Hippocampal formation (tissue), 2 donors: ENCODE data around the gene ITSN1.
"Not testable (repeated sequence)": the region's sequence is repeated elsewhere in the genome, so short reads cannot be mapped to it uniquely, and the experiment has no call there.

Source experiments
- DNase-seq, 2 donors: peaks; one replicate each; lab custom pipeline; 2025; lab: John Stamatoyannopoulos, UW

The ITSN1 gene

GRCh38 chr21:33770542-33770941 is 128.2 kb downstream of the ITSN1 start:
- DNase-seq, result no peak

- DNase-seq, result no peak
These were observed 129.7 kb downstream of the ITSN1 start for GRCh38 chr21:33771976-33772375.

GRCh38 chr21:33774551-33774950 is 132.2 kb downstream of the ITSN1 start:
- DNase-seq, result no peak

- no peak for DNase-seq
These were observed 133.0 kb downstream of the ITSN1 start for GRCh38 chr21:33775100-33775828.

- no peak for DNase-seq
These were observed 138.3 kb downstream of the ITSN1 start for GRCh38 chr21:33780631-33781030.

GRCh38 chr21:33781121-33781520 is 138.8 kb downstream of the ITSN1 start:
- no peak for DNase-seq

- DNase-seq, result no peak
These were observed 141.1 kb downstream of the ITSN1 start for GRCh38 chr21:33783187-33783979.

- no peak for DNase-seq
These were observed 145.1 kb downstream of the ITSN1 start for GRCh38 chr21:33787431-33787830.

GRCh38 chr21:33788438-33788837 is 146.1 kb downstream of the ITSN1 start:
- not testable (repeated sequence) for DNase-seq

- no peak for DNase-seq
These were observed 147.4 kb downstream of the ITSN1 start for GRCh38 chr21:33789697-33790096.

GRCh38 chr21:33791073-33791472 is 148.8 kb downstream of the ITSN1 start:
- no peak for DNase-seq

- no peak for DNase-seq
These were observed 152.3 kb downstream of the ITSN1 start for GRCh38 chr21:33794596-33794995.

GRCh38 chr21:33797565-33797964 is 155.3 kb downstream of the ITSN1 start:
- DNase-seq, result no peak

- no peak for DNase-seq
These were observed 157.2 kb downstream of the ITSN1 start for GRCh38 chr21:33799378-33800090.

- DNase-seq, result no peak
These were observed 158.6 kb downstream of the ITSN1 start for GRCh38 chr21:33800753-33801423.

GRCh38 chr21:33801424-33802405 is 159.4 kb downstream of the ITSN1 start:
- no peak for DNase-seq

GRCh38 chr21:33802481-33802880 is 160.2 kb downstream of the ITSN1 start:
- DNase-seq, result no peak

GRCh38 chr21:33808715-33809367 is 166.5 kb downstream of the ITSN1 start:
- DNase-seq, result no peak

GRCh38 chr21:33810766-33811165 is 168.5 kb downstream of the ITSN1 start:
- DNase-seq, result no peak
